Lower lobe of right lung (tissue), 2 donors: ENCODE results near the gene KCNN3. TPM values are rescaled to one million over a fixed set of nuclear protein-coding genes. Genes with fewer than 3 reads are reported as not detected.

ENCODE experiments used
- ATAC-seq, 2 donors: fragments of 200-7000 bp; cut with Tn5 transposase; one replicate each; pipeline ENCODE4 v1.9.1; 2020 to 2022; ENCODE audit warnings: mild to moderate bottlenecking in 2 of 2, moderate library complexity in 2 of 2
- DNase-seq: peaks from one replicate; pipeline ENCODE4 v3.0.0-alpha.2; 2020
- H3K27ac ChIP-seq: fragments of 200-600 bp; one replicate; pipeline ENCODE4 v1.8.0; 2022
- H3K27me3 ChIP-seq: fragments of 200-600 bp; one replicate; pipeline ENCODE4 v1.8.0; 2022; ENCODE audit warnings: low read depth
- H3K36me3 ChIP-seq: fragments of 200-600 bp; one replicate; pipeline ENCODE4 v1.8.0; 2022; ENCODE audit warnings: mild to moderate bottlenecking
- H3K4me1 ChIP-seq: fragments of 200-600 bp; one replicate; pipeline ENCODE4 v1.8.0; 2022
- H3K4me3 ChIP-seq: fragments of 200-600 bp; one replicate; pipeline ENCODE4 v1.8.0; 2022; ENCODE audit warnings: mild to moderate bottlenecking
- H3K9me3 ChIP-seq: fragments of 200-600 bp; one replicate; pipeline ENCODE4 v1.8.0; 2022
- intact Hi-C: fragments of 100-400 bp; cut with DNase I; formaldehyde crosslinking; loops from one replicate; pipeline ENCODE4 v1.11.0; 2022
- total RNA-seq: library from RNA; stranded (reverse); fragmentation: NEBNext Ultra II Directional; extraction: Animal tissue kit (Norgen Biotek cat#: 25700); gene quantifications from one replicate; pipeline ENCODE4 v1.2.1, GENCODE V29; 2021
- TF ChIP-seq, protein P1 (sequence below): fragments of 200-600 bp; IDR thresholded peaks from one replicate; pipeline ENCODE4 v1.8.0; 2022; ENCODE audit warnings: antibody characterized with exemption, mild to moderate bottlenecking
- donor health status: DM: no; HTN: yes; CAD: no; lungs with severe emphysema.

Gene KCNN3
- total RNA-seq, 1 donor from 2014 or later: 4.4 TPM

DNA sequence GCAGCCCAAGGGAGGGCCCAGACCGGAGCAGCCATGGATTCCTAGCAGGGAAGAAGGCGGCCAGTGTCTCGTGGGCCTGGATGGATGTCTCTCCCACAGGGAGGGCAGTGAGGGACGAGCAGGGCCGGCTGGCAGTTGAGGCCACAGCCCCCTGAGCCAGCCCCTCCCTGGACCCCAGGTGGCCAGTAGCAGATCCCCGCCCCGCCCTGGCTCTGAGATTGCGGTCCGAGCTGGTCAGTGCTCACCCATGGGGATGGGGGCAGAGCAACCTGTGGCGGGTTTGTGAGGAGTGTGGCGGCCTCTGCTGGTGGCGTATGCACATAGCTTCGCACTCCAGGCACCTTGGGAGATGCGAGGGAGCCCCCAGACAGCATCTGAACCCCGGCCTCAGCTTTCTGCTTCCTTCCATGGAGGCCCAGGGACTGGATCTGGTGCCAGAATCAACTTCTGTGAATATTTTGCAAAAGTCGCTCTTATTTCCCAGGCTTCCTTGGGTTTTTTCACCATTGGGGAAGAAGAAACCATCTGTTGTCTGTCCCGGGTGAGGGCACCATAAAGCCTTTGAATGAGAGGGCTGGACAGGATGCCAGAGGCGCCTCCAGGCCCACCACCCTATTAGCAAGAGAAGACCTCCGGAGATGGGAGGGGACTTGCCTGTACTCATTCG is 8.4 kb upstream of the KCNN3 start:
- intact Hi-C loops: no loop called here
- Histone ChIP-seq H3K36me3 (no peaks in the 10 kb centered on the region), H3K27me3 (no peaks in the 10 kb centered on the region), H3K9me3 (no peaks in the 10 kb centered on the region), H3K27ac (no peak overlapping the region), H3K4me1 (no peaks in the 10 kb centered on the region), H3K4me3 (no peak overlapping the region)
- peak; percentile 94 for ATAC-seq
- TF ChIP-seq, protein P1, sequence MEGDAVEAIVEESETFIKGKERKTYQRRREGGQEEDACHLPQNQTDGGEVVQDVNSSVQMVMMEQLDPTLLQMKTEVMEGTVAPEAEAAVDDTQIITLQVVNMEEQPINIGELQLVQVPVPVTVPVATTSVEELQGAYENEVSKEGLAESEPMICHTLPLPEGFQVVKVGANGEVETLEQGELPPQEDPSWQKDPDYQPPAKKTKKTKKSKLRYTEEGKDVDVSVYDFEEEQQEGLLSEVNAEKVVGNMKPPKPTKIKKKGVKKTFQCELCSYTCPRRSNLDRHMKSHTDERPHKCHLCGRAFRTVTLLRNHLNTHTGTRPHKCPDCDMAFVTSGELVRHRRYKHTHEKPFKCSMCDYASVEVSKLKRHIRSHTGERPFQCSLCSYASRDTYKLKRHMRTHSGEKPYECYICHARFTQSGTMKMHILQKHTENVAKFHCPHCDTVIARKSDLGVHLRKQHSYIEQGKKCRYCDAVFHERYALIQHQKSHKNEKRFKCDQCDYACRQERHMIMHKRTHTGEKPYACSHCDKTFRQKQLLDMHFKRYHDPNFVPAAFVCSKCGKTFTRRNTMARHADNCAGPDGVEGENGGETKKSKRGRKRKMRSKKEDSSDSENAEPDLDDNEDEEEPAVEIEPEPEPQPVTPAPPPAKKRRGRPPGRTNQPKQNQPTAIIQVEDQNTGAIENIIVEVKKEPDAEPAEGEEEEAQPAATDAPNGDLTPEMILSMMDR: peak; percentile 93
- DNase-seq: peak; percentile 85

DNA sequence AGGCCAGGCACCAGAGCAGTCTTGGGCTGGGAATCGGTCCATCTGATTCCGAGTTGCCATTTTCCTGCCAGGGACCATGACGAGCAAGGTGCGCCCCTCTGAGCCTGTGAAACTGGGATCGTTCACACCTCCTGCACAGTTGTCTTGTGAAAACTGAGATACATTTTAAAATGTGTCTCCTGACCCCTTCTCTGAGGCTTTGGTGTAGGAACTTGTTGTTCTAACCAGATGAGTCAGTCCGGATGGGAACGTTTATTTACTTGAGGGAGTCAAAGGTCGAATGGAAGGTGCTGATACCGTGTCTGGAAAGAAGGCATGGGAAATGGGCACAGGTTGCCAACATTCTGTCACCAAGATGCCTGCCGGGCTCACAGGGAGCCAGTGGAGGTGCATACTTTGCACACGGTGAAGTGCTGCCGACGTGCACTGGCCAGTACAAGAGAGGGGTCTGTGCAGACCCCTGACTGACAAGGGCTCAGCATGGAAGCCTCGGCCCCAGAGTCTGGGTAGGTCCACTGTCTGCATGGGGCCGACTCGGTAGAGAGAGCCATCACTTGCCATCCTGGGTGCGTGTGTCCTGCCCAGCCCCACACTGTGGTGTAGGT is 7.4 kb upstream of the KCNN3 start:
- no peak overlapping the region for H3K27ac ChIP-seq
- TF ChIP-seq, protein P1: no peak
- no peak for DNase-seq
- no peaks in the 10 kb centered on the region for H3K9me3 ChIP-seq
- no peak for ATAC-seq
- H3K27me3 ChIP-seq: no peaks in the 10 kb centered on the region
- no peaks in the 10 kb centered on the region for H3K36me3 ChIP-seq
- no peak overlapping the region for H3K4me3 ChIP-seq
- H3K4me1 ChIP-seq: no peaks in the 10 kb centered on the region
- intact Hi-C loops: no loop called here

DNA sequence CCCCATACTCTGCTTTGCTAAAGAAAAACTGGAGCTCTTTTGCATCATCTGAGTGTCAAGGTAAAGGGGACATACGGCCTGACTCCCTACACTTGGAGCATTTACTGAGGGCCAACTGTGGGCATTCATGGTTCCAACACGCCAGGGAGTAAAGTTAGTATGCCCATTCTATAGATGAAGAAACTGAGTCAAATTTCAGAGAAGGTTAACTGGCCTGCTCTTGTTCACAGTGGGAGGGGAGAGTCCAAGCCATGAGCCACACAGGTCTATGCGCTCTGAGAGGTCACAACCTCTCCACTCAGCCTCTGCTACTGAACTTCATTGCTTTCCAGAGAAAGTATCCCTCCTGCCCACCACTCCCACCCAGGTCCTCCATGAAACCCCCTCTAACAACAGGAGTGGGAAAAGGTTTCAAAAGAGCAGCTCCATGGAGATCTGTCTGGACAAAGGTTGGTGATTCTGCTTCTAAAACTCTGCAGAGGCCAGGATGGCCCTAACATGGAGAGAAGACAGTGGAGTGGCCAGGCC is 6.8 kb upstream of the KCNN3 start:
- no peaks in the 10 kb centered on the region for H3K9me3 ChIP-seq
- H3K36me3 ChIP-seq: no peaks in the 10 kb centered on the region
- H3K4me1 ChIP-seq: no peaks in the 10 kb centered on the region
- no peak overlapping the region for H3K4me3 ChIP-seq
- H3K27ac ChIP-seq: no peak overlapping the region
- intact Hi-C loops: no loop called here
- ATAC-seq: no peak
- no peak for DNase-seq
- no peaks in the 10 kb centered on the region for H3K27me3 ChIP-seq
- TF ChIP-seq, protein P1: no peak

DNA sequence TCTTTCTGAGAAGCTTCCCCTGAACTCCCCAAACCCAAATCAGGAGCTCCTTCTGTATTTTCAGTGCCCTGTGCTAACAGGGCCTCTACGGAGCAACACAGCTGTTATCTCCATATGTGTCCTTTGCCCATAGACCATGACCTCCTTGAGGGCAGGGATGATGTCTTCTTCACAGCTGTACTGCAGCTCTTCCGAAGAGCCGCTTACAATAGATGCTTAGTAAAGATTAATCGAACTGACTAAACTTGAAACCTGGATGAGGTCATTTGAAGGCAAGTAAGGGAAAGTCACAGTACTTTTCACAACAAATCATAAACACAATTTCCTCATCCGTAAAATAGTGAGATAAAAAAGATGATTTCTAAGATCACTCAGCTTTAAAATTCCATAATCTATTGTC is 4.4 kb upstream of the KCNN3 start:
- Histone ChIP-seq H3K27me3 (peaks cover 3% of the 10 kb centered on the region), H3K36me3 (no peaks in the 10 kb centered on the region), H3K27ac (no peak overlapping the region), H3K4me1 (peaks cover 7% of the 10 kb centered on the region), H3K4me3 (no peak overlapping the region), H3K9me3 (no peaks in the 10 kb centered on the region)
- intact Hi-C loops: no loop called here
- DNase-seq (no peak), ATAC-seq (no peak)
- TF ChIP-seq, protein P1: no peak

DNA sequence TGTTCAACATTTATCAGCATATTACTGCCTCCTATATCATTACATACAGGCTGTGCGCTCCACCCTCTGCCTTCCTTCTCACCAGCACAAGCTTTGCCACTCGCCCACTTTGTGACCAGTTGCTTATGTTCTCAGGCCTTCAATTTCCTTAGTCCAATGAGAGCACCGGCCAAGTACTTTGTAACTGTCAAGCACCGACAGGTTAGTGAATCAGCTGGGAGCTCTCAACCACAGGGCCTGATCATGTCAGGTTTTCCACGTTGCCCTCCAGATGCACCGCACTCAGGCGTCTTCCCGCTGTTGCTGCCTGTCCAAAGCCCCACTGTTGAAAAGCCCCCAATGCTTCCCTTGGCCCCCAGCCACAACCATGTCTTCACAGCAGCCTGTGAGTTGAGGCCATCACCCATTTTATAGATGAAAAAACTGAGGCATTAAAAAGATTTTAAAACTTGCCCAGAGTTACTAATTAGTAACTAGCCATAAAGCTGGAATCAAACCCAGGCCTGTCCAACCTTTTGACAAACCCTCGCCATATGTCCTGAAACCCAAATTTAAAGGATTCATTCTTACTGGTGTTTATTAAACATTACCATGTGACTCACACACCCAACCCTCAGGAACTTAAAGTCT is 3.4 kb upstream of the KCNN3 start:
- peaks cover 4% of the 10 kb centered on the region for H3K27me3 ChIP-seq
- H3K9me3 ChIP-seq: no peaks in the 10 kb centered on the region
- H3K4me3 ChIP-seq: no peak overlapping the region
- no peak overlapping the region for H3K27ac ChIP-seq
- H3K4me1 ChIP-seq: peaks cover 17% of the 10 kb centered on the region
- TF ChIP-seq, protein P1: no peak
- ATAC-seq (no peak), DNase-seq (no peak)
- H3K36me3 ChIP-seq: no peaks in the 10 kb centered on the region
- intact Hi-C loops: no loop called here
